CD4-positive, alpha-beta T cell treated with Interleukin-2 at 100 ng/mL for 4 hours (primary cell): ENCODE results near the gene ADGRD1.

ENCODE experiments used
- DNase-seq: peaks from one replicate; pipeline ENCODE4 v3.0.0-alpha.2; 2020; ENCODE audit warnings: low spot score

The ADGRD1 gene

GRCh38 chr12:131007031-131007739 lies 53.5 kb downstream of the ADGRD1 start:
- DNase-seq: no peak

- no peak for DNase-seq
Observed at GRCh38 chr12:131007740-131008117, 54.0 kb downstream of the ADGRD1 start.

GRCh38 chr12:131008131-131008912 lies 54.6 kb downstream of the ADGRD1 start:
- DNase-seq: no peak

- no peak for DNase-seq
Observed at GRCh38 chr12:131008913-131009270, 55.2 kb downstream of the ADGRD1 start.

GRCh38 chr12:131009595-131010395 lies 56.1 kb downstream of the ADGRD1 start:
- DNase-seq: no peak

GRCh38 chr12:131010396-131011131 lies 56.9 kb downstream of the ADGRD1 start:
- no peak for DNase-seq

GRCh38 chr12:131011165-131012079 lies 57.7 kb downstream of the ADGRD1 start:
- DNase-seq: no peak

GRCh38 chr12:131012279-131013069 lies 58.8 kb downstream of the ADGRD1 start:
- DNase-seq: no peak

GRCh38 chr12:131013118-131013517 lies 59.4 kb downstream of the ADGRD1 start:
- DNase-seq: no peak

GRCh38 chr12:131014343-131014742 lies 60.6 kb downstream of the ADGRD1 start:
- no peak for DNase-seq

- no peak for DNase-seq
Observed at GRCh38 chr12:131015581-131016337, 62.1 kb downstream of the ADGRD1 start.

GRCh38 chr12:131017477-131017991 lies 63.8 kb downstream of the ADGRD1 start:
- DNase-seq: no peak

- no peak for DNase-seq
Observed at GRCh38 chr12:131018019-131018620, 64.4 kb downstream of the ADGRD1 start.

GRCh38 chr12:131018808-131019397 lies 65.2 kb downstream of the ADGRD1 start:
- no peak for DNase-seq

- DNase-seq: no peak
Observed at GRCh38 chr12:131020326-131021153, 66.8 kb downstream of the ADGRD1 start.

- DNase-seq: no peak
Observed at GRCh38 chr12:131021154-131021541, 67.4 kb downstream of the ADGRD1 start.

GRCh38 chr12:131024026-131024425 lies 70.3 kb downstream of the ADGRD1 start:
- no peak for DNase-seq
